Measurements from ENCODE around the gene ARHGEF33. TPM values are rescaled to one million over a fixed set of nuclear protein-coding genes. Genes with fewer than 3 reads are reported as not detected.

Gene ARHGEF33
- total RNA-seq, 1 experiment from 2014 or later, result 0.41 TPM

GRCh38 chr2:38930600-38930999 is 40.9 kb downstream of the ARHGEF33 start:
- ChIA-PET POLR2A (no interaction called here), CTCF (no interaction called here)
- no peak for ATAC-seq
- no peaks in the 10 kb centered on the region for H3K27me3 ChIP-seq (ENCODE audit: control insufficient read depth, insufficient read depth, low read length)
- no peak for DNase-seq (ENCODE audit: low read depth, low spot score)
- no peak overlapping the region for H3K27ac ChIP-seq (ENCODE audit: low read length)
- TF ChIP-seq CTCF (IDR thresholded peaks at IDR 0.05) (no peak), POLR2AphosphoS5 (IDR thresholded peaks at IDR 0.05; ENCODE audit: low read depth, low read length) (no peak), TCF7L2 (IDR thresholded peaks at IDR 0.05; ENCODE audit: low read depth, low read length) (no peak), REST (IDR thresholded peaks at IDR 0.05; ENCODE audit: insufficient read depth in 1 of 2, low read depth in 2 of 2, low read length in 1 of 2) (no peak), SIN3A (IDR thresholded peaks at IDR 0.05; ENCODE audit: borderline replicate concordance, insufficient read depth, low read depth, low read length) (no peak)
- BruUV-seq (replicated peaks), result no TSS peak
- in situ Hi-C loops (cut with HindIII; ENCODE audit: low pct_unique_long_range_greater_than_20kb, low sequenced_read_pairs), result no loop called here
- no peak overlapping the region for H3K4me3 ChIP-seq (ENCODE audit: low read depth in 2 of 2, low read length in 2 of 2)
- no peaks in the 10 kb centered on the region for H3K4me1 ChIP-seq (ENCODE audit: control insufficient read depth, insufficient read depth, low read length)
- H3K36me3 ChIP-seq (ENCODE audit: control insufficient read depth, insufficient read depth, low read length), result no peaks in the 10 kb centered on the region
- H3K9me3 ChIP-seq (ENCODE audit: control insufficient read depth, insufficient read depth, low read depth, low read length), result no peaks in the 10 kb centered on the region
- intact Hi-C loops (cut with micrococcal nuclease; ENCODE audit: unreplicated experiment), result no loop called here

- Histone ChIP-seq H3K4me3 (ENCODE audit: low read depth in 2 of 2, low read length in 2 of 2) (no peak overlapping the region), H3K27me3 (ENCODE audit: control insufficient read depth, insufficient read depth, low read length) (no peaks in the 10 kb centered on the region), H3K4me1 (ENCODE audit: control insufficient read depth, insufficient read depth, low read length) (no peaks in the 10 kb centered on the region), H3K9me3 (ENCODE audit: control insufficient read depth, insufficient read depth, low read depth, low read length) (no peaks in the 10 kb centered on the region), H3K36me3 (ENCODE audit: control insufficient read depth, insufficient read depth, low read length) (no peaks in the 10 kb centered on the region), H3K27ac (ENCODE audit: low read length) (no peak overlapping the region)
- intact Hi-C loops (cut with micrococcal nuclease; ENCODE audit: unreplicated experiment) (no loop called here), in situ Hi-C loops (cut with HindIII; ENCODE audit: low pct_unique_long_range_greater_than_20kb, low sequenced_read_pairs) (no loop called here)
- CTCF ChIA-PET, result interaction anchor here (1.0 kb wide), 1 partner anchor 15 kb away, joined by 3 read pairs; no protein-coding TSS in a partner anchor
- TF ChIP-seq REST (IDR thresholded peaks at IDR 0.05; ENCODE audit: insufficient read depth in 1 of 2, low read depth in 2 of 2, low read length in 1 of 2) (no peak), POLR2AphosphoS5 (IDR thresholded peaks at IDR 0.05; ENCODE audit: low read depth, low read length) (no peak), SIN3A (IDR thresholded peaks at IDR 0.05; ENCODE audit: borderline replicate concordance, insufficient read depth, low read depth, low read length) (no peak), CTCF (IDR thresholded peaks at IDR 0.05) (no peak), TCF7L2 (IDR thresholded peaks at IDR 0.05; ENCODE audit: low read depth, low read length) (no peak)
- no peak for DNase-seq (ENCODE audit: low read depth, low spot score)
- ATAC-seq, result no peak
- no TSS peak for BruUV-seq (replicated peaks)
- POLR2A ChIA-PET, result no interaction called here
Observed at GRCh38 chr2:38932586-38932985, 42.9 kb downstream of the ARHGEF33 start.
